ENCODE measurements around the gene FER. TPM values are rescaled to one million over a fixed set of nuclear protein-coding genes. Genes with fewer than 3 reads are reported as not detected.

FER gene
- total and polyA plus RNA-seq, 9 of the 15 experiments (the other 6 are each of a cell fraction or from before 2014, with no cell fraction given) = 6.7 to 18.2 (median 8.9) TPM

GRCh38 chr5:109191153-109191558 lies 443.5 kb downstream of the FER start (continued):
- 0 out of 2 replicates have a peak, but pooled peaks have one; percentile 34 for TF ChIP-seq JUN (IDR thresholded peaks at IDR 0.05; ENCODE audit: borderline replicate concordance, low read depth, low read length)
- no peak for TF ChIP-seq JUN (CRISPR knock-in tag; IDR thresholded peaks at IDR 0.05; ENCODE audit: borderline replicate concordance)
- TF ChIP-seq MAFG (tag; conservative IDR thresholded peaks at IDR 0.05) = peak; percentile 99
- TF ChIP-seq MAFK (IDR thresholded peaks at IDR 0.05; ENCODE audit: low read length) = peak; percentile 96
- 0 out of 2 replicates have a peak, but pooled peaks have one; percentile 20 for TF ChIP-seq ATF7 (IDR thresholded peaks at IDR 0.05)
- TF ChIP-seq SMARCB1 (IDR thresholded peaks at IDR 0.05; ENCODE audit: insufficient read length, low read depth) = peak; percentile 53
- peak; percentile 97 for TF ChIP-seq C11orf30 (IDR thresholded peaks at IDR 0.05; ENCODE audit: low read depth)
- TF ChIP-seq SMARCA4 (IDR thresholded peaks at IDR 0.05) = peak; percentile 91
- no peak for TF ChIP-seq PBX2 (CRISPR knock-in tag; IDR thresholded peaks at IDR 0.05; ENCODE audit: low read depth)
- 0 out of 2 replicates have a peak, but pooled peaks have one; percentile 17 for TF ChIP-seq PBX2 (tag; conservative IDR thresholded peaks at IDR 0.05; ENCODE audit: low read depth)
- TF ChIP-seq MCM3 (IDR thresholded peaks at IDR 0.05) = no peak
- peak; percentile 73 for TF ChIP-seq ARID1B (IDR thresholded peaks at IDR 0.05)
- no peak for TF ChIP-seq POLR2H (tag; IDR thresholded peaks at IDR 0.05; ENCODE audit: low read depth)
- no peak for TF ChIP-seq SIN3B (IDR thresholded peaks at IDR 0.05; ENCODE audit: low read depth)
- no peak for TF ChIP-seq SAFB2 (IDR thresholded peaks at IDR 0.05; ENCODE audit: borderline replicate concordance, low read depth, low read length, severe bottlenecking)
- TF ChIP-seq EP400 (IDR thresholded peaks at IDR 0.05) = 0 out of 2 replicates have a peak, but pooled peaks have one; percentile 24
- TF ChIP-seq DPF2 (IDR thresholded peaks at IDR 0.05) = peak; percentile 92
- no peak for TF ChIP-seq KDM2B (CRISPR knock-in tag; IDR thresholded peaks at IDR 0.05)
- no peak for TF ChIP-seq TCF7 (IDR thresholded peaks at IDR 0.05; ENCODE audit: borderline replicate concordance)
- TF ChIP-seq SMARCE1 (IDR thresholded peaks at IDR 0.05) = peak; percentile 79
- peak; percentile 99 for TF ChIP-seq ZNF316 (IDR thresholded peaks at IDR 0.05)
- no peak for TF ChIP-seq CCNT2 (IDR thresholded peaks at IDR 0.05; ENCODE audit: borderline replicate concordance, extremely low read depth, insufficient read length, low read depth, low read length)
- TF ChIP-seq ZNF398 (CRISPR knock-in tag; IDR thresholded peaks at IDR 0.05) = no peak
- no peak for TF ChIP-seq HMGN3 (IDR thresholded peaks at IDR 0.05; ENCODE audit: borderline replicate concordance, extremely low read depth, insufficient read length, low read depth, low read length)
- TF ChIP-seq RB1 (IDR thresholded peaks at IDR 0.05; ENCODE audit: low read depth) = no peak
